ENCODE results near the gene CRTC3. TPM values are rescaled to one million over a fixed set of nuclear protein-coding genes. Genes with fewer than 3 reads are reported as not detected.
A peak's percentile ranks its signal among the peaks of the same experiment; 100 is the strongest.

CRTC3 gene
- total RNA-seq (10 to 100 TPM; 21.5 to 42.2 (median 26.8) TPM), polyA plus RNA-seq (10 to 100 TPM; 12.0 to 22.6 TPM)
- long read RNA-seq, donor 1, full-length matches to known transcripts = 1 of 21 reads
- long read RNA-seq, donor 1, partial matches to known transcripts = 19 of 21 reads
- long read RNA-seq, donor 1, other reads (novel, unspliced or antisense) = 1 of 21 reads
- long read RNA-seq, donor 2, full-length matches to known transcripts = 5 of 30 reads
- long read RNA-seq, donor 2, partial matches to known transcripts = 10 of 30 reads
- long read RNA-seq, donor 2, other reads (novel, unspliced or antisense) = 15 of 30 reads
- long read RNA-seq, donor 3, partial matches to known transcripts = 8 of 19 reads
- long read RNA-seq, donor 3, other reads (novel, unspliced or antisense) = 11 of 19 reads

GRCh38 chr15:90529371-90530249 lies at the start of gene CRTC3:
TSS of gene CRTC3 (plus strand) at chr15:90529923. CDS start at chr15:90530072, 149 bp downstream.
- Histone ChIP-seq H3K27me3 (no peaks in the 10 kb centered on the region), H3K4me1 (peaks cover 0 to 42% (median 24%) of the 10 kb centered on the region in 12 donors), H3K36me3 (no peaks in the 10 kb centered on the region), H3K27ac (peak within 1 kb of the TSS; percentile 86 to 98 (median 95)), H3K9me3 (no peaks in the 10 kb centered on the region), H3K4me3 (peak within 1 kb of the TSS; percentile 65 to 95 (median 85))
- WGBS, 4 donors = 2 to 12% (median 4%) methylated on average over 30 to 104 of the region's 104 CpGs
- peak; percentile 77 to 94 (median 86) for ATAC-seq
- DNase-seq = peak; percentile 59 to 78 (median 69)
- TF ChIP-seq POLR2A (IDR thresholded peaks at IDR 0.05) (peak in 1 of 2 donors; percentile 64), CTCF (IDR thresholded peaks at IDR 0.05) (no peak)
- intact Hi-C loops (cut with DNase I) = loop anchor here in 8 of 10 donors (2.0 to 10.0 kb wide), 6 partner anchors 31 to 355 kb away; partner anchors contain the start of gene FES (in 1 of the 8)

GRCh38 chr15:90481023-90481422 lies 48.7 kb upstream of the CRTC3 start:
- ATAC-seq (peak in 1 of 4 donors; percentile 54), DNase-seq (no peak)
- Histone ChIP-seq H3K9me3 (no peaks in the 10 kb centered on the region), H3K27ac (no peak overlapping the region), H3K27me3 (no peaks in the 10 kb centered on the region), H3K36me3 (peaks cover 6 to 100% (median 100%) of the 10 kb centered on the region in 9 donors), H3K4me3 (no peak overlapping the region), H3K4me1 (peaks cover 0 to 6% (median 0%) of the 10 kb centered on the region in 12 donors)
- intact Hi-C loops (cut with DNase I) = loop anchor here in 7 of 10 donors (1.0 to 5.0 kb wide), 4 partner anchors 118 to 161 kb away; no protein-coding TSS in a partner anchor
- WGBS, 4 donors = 76 to 82% (median 78%) methylated on average over 3 of the region's 3 CpGs
- TF ChIP-seq POLR2A (IDR thresholded peaks at IDR 0.05) (no peak), CTCF (IDR thresholded peaks at IDR 0.05) (no peak)

GRCh38 chr15:90482124-90483011 lies 47.4 kb upstream of the CRTC3 start:
- 57 to 64% (median 60%) methylated on average over 7 of the region's 7 CpGs for WGBS, 4 donors
- no peak overlapping the region for H3K4me3 ChIP-seq
- intact Hi-C loops (cut with DNase I) = loop anchor here in 9 of 10 donors (1.0 to 5.0 kb wide), 6 partner anchors 120 to 162 kb away; no protein-coding TSS in a partner anchor
- H3K27me3 ChIP-seq = no peaks in the 10 kb centered on the region
- H3K36me3 ChIP-seq = peaks cover 6 to 100% (median 100%) of the 10 kb centered on the region in 9 donors
- ATAC-seq = peak; percentile 47 to 68 (median 62)
- H3K4me1 ChIP-seq = peaks cover 0 to 6% (median 0%) of the 10 kb centered on the region in 12 donors
- H3K27ac ChIP-seq = no peak overlapping the region
- TF ChIP-seq CTCF (IDR thresholded peaks at IDR 0.05) = peak; percentile 57 to 88 (median 72)
- TF ChIP-seq POLR2A (IDR thresholded peaks at IDR 0.05) = no peak
- H3K9me3 ChIP-seq = no peaks in the 10 kb centered on the region
- DNase-seq = peak in 2 of 5 donors; percentile 23 to 40
